22Rv1 (cell line): ENCODE results near the gene ANO7.

ENCODE experiments used
- CTCF ChIP-seq: fragments of 450-650 bp; IDR thresholded peaks from 2 replicates; pipeline ENCODE4 v1.5.1; 2017; ENCODE audit warnings: mild to moderate bottlenecking
- ZFX ChIP-seq: fragments of 450-650 bp; IDR thresholded peaks from 2 replicates; pipeline ENCODE4 v1.6.1; 2017; ENCODE audit warnings: antibody characterized with exemption, borderline replicate concordance

GRCh38 chr2:241267249-241268067 is 79.0 kb downstream of the ANO7 start:
- TF ChIP-seq CTCF (no peak), ZFX (no peak)
